ENCODE measurements around the gene A1BG. TPM values are rescaled to one million over a fixed set of nuclear protein-coding genes. Genes with fewer than 3 reads are reported as not detected.
A peak's percentile ranks its signal among the peaks of the same experiment; 100 is the strongest.

The A1BG gene
- total and polyA plus RNA-seq, 2 of the 13 experiments (the other 11 are each of a cell fraction or from before 2014, with no cell fraction given), result 14.7 to 41.4 TPM

GRCh38 chr19:58326914-58327726 is 26.2 kb downstream of the A1BG start, which contains the start of gene ZSCAN22 (continued):
- peak; percentile 95 for TF ChIP-seq ZFP91 (CRISPR knock-in tag; IDR thresholded peaks at IDR 0.05; ENCODE audit: borderline replicate concordance)
- TF ChIP-seq ZNF703 (CRISPR knock-in tag; IDR thresholded peaks at IDR 0.05; ENCODE audit: borderline replicate concordance), result no peak
- no peak for TF ChIP-seq ZNF124 (CRISPR knock-in tag; IDR thresholded peaks at IDR 0.05)
- no peak; the same call in 1 of the 2 replicates for TF ChIP-seq ZNF567 (CRISPR knock-in tag; IDR thresholded peaks at IDR 0.05; ENCODE audit: borderline replicate concordance)
- no peak for TF ChIP-seq SCMH1 (CRISPR knock-in tag; IDR thresholded peaks at IDR 0.05; ENCODE audit: borderline replicate concordance)
- peak; percentile 82; the same call in 1 of the 2 replicates for TF ChIP-seq MEF2D (CRISPR knock-in tag; IDR thresholded peaks at IDR 0.05)
- TF ChIP-seq POLR2A (IDR thresholded peaks at IDR 0.05; ENCODE audit: insufficient read depth in 1 of 2, low read depth in 2 of 2, low read length in 2 of 2), result peak; percentile 59 to 75
- TF ChIP-seq ZNF83 (CRISPR knock-in tag; IDR thresholded peaks at IDR 0.05; ENCODE audit: borderline replicate concordance), result peak; percentile 27; the same call in 1 of the 2 replicates
- peak; percentile 64 for TF ChIP-seq THAP7 (CRISPR knock-in tag; IDR thresholded peaks at IDR 0.05)
- no peak for TF ChIP-seq EEA1 (CRISPR knock-in tag; IDR thresholded peaks at IDR 0.05; ENCODE audit: borderline replicate concordance)
- no peak for TF ChIP-seq ZNF644 (CRISPR knock-in tag; IDR thresholded peaks at IDR 0.05; ENCODE audit: low read depth)
- no peak for TF ChIP-seq MEIS2 (CRISPR knock-in tag; IDR thresholded peaks at IDR 0.05)
- TF ChIP-seq ZNF225 (CRISPR knock-in tag; IDR thresholded peaks at IDR 0.05), result 0 out of 2 replicates have a peak, but pooled peaks have one; percentile 63
- no peak for TF ChIP-seq RFXANK (CRISPR knock-in tag; IDR thresholded peaks at IDR 0.05)
- peak; percentile 45; the same call in 1 of the 2 replicates for TF ChIP-seq KDM3A (CRISPR knock-in tag; IDR thresholded peaks at IDR 0.05; ENCODE audit: low read depth)
- peak; percentile 80; the same call in 1 of the 2 replicates for TF ChIP-seq FOXK1 (CRISPR knock-in tag; IDR thresholded peaks at IDR 0.05; ENCODE audit: borderline replicate concordance, low read depth)
- peak; percentile 96; the same call in 1 of the 2 replicates for TF ChIP-seq ZNF891 (CRISPR knock-in tag; IDR thresholded peaks at IDR 0.05)
- no peak for TF ChIP-seq STAT5B (CRISPR knock-in tag; IDR thresholded peaks at IDR 0.05)
- TF ChIP-seq POLR2AphosphoS2 (IDR thresholded peaks at IDR 0.05; ENCODE audit: low read depth, low read length), result no peak
- TF ChIP-seq ERF (CRISPR knock-in tag; IDR thresholded peaks at IDR 0.05), result no peak
- no peak for TF ChIP-seq ZNF296 (CRISPR knock-in tag; conservative IDR thresholded peaks at IDR 0.05)
- TF ChIP-seq ZNF503 (CRISPR knock-in tag; IDR thresholded peaks at IDR 0.05), result peak; percentile 73; the same call in 1 of the 2 replicates
- peak; percentile 97 for TF ChIP-seq ZNF274 (CRISPR knock-in tag; IDR thresholded peaks at IDR 0.05)
- TF ChIP-seq PRPF4 (IDR thresholded peaks at IDR 0.05; ENCODE audit: low read depth, low read length, poor library complexity, severe bottlenecking), result no peak
- no peak for TF ChIP-seq RARA (CRISPR knock-in tag; IDR thresholded peaks at IDR 0.05)
- TF ChIP-seq ZNF362 (CRISPR knock-in tag; IDR thresholded peaks at IDR 0.05; ENCODE audit: borderline replicate concordance), result no peak; the same call in none of the 2 replicates
